Spleen (tissue), 7 donors: ENCODE results near the gene RNF150.

Source experiments
- POLR2A ChIP-seq, 3 donors: fragments of 450-650 bp; IDR thresholded peaks; one replicate each; pipeline ENCODE4 v1.5.1; 2017; ENCODE audit warnings: antibody characterized with exemption in 3 of 3, mild to moderate bottlenecking in 1 of 3
- POLR2AphosphoS5 ChIP-seq, 3 donors: sonication (generic); formaldehyde crosslinking; IDR thresholded peaks; one replicate each; pipeline ENCODE4 v1.5.1; 2017; ENCODE audit warnings: antibody characterized with exemption in 3 of 3
- TF ChIP-seq, protein P1 (sequence below), 11 experiments: fragments of 200-600 bp in 7 of 11; fragments of 450-650 bp in 4 of 11; sonication (generic) in 4 of 11; IDR thresholded peaks in 8 of 11; conservative IDR thresholded peaks in 3 of 11; 1 replicate in 7 of 11; 2 replicates in 4 of 11; pipeline versions ENCODE4 v1.4.0 to v1.8.0; 2016 to 2021; ENCODE audit warnings: antibody characterized with exemption in 11 of 11, inconsistent platforms in 4 of 11, mild to moderate bottlenecking in 1 of 11
- donor health status: DM: no; HTN: no; CAD: no; lungs with moderate emphysema.
- donor health status: DM: no; HTN: no; CAD: no.
- donor health status: DM: no; HTN: no; CAD: no.

DNA sequence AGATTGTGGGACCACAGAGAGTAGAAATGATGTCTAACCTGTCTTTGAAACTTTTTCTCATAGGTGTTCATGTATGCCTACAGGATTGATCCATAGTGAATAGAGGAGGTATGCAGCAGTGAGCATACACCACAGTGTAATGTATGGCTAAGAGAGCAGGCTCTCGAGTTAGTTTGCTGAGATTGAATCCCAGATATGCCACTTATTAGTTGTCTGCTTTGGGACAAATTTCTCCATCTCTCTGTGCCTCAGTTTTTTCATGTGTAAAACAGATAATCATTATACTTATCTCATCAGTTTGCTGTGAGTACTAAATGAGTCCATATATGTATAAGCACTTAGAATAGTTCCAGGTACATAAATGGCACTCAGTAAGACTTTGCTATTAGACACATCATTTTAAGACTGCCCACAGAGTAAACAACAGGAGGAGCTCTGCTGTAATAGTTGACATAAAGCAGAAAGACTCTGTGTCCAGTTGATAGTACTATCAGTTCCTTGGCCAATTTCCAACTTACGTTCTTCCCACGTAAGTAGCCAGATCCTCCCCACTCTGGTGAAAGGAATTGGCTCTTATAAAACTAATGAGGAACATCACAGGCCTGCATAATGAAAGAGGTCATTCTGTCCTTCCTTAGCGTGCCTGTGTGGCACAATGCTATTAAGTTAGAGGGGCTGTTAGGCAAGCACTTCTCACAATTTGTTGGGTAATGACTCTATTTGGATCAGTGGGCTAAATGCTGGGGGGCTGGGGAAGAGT, 20.7 kb upstream of the RNF150 start:
- TF ChIP-seq, protein P1, sequence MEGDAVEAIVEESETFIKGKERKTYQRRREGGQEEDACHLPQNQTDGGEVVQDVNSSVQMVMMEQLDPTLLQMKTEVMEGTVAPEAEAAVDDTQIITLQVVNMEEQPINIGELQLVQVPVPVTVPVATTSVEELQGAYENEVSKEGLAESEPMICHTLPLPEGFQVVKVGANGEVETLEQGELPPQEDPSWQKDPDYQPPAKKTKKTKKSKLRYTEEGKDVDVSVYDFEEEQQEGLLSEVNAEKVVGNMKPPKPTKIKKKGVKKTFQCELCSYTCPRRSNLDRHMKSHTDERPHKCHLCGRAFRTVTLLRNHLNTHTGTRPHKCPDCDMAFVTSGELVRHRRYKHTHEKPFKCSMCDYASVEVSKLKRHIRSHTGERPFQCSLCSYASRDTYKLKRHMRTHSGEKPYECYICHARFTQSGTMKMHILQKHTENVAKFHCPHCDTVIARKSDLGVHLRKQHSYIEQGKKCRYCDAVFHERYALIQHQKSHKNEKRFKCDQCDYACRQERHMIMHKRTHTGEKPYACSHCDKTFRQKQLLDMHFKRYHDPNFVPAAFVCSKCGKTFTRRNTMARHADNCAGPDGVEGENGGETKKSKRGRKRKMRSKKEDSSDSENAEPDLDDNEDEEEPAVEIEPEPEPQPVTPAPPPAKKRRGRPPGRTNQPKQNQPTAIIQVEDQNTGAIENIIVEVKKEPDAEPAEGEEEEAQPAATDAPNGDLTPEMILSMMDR (IDR thresholded peaks at IDR 0.05 in 8 of 11, conservative IDR thresholded peaks at IDR 0.05 in 3 of 11), result no peak
- TF ChIP-seq POLR2A (IDR thresholded peaks at IDR 0.05) (no peak), POLR2AphosphoS5 (IDR thresholded peaks at IDR 0.05) (peak in 1 of 3 donors; percentile 61)
